OCI-LY3 (cell line): ENCODE measurements around the gene EPB41L5.
"Not testable (repeated sequence)": the region's sequence is repeated elsewhere in the genome, so short reads cannot be mapped to it uniquely, and the experiment has no call there.

Experiments used
- H2AFZ ChIP-seq: fragments of 200-600, 300-600 bp; shearing (Covaris generic); 2 replicates; pipeline ENCODE4 v1.6.0; 2014; ENCODE audit warnings: antibody characterized with exemption, low read depth, low read length
- H3K27ac ChIP-seq: fragments of 200-600, 300-600 bp; sonication (generic); 2 replicates; pipeline ENCODE4 v1.5.1; 2014; ENCODE audit warnings: mild to moderate bottlenecking, low read length, moderate library complexity, mixed read lengths
- H3K27me3 ChIP-seq: fragments of 200-600, 300-600 bp; sonication (generic); 2 replicates; pipeline ENCODE4 v1.6.1; 2014; ENCODE audit warnings: low read depth, low read length, mixed read lengths
- H3K36me3 ChIP-seq: fragments of 200-600, 300-600 bp; sonication (generic); replicated peaks from 2 replicates; pipeline ENCODE3; 2014; ENCODE audit warnings: low read depth, low read length, mixed read lengths
- H3K4me1 ChIP-seq: fragments of 300-600, 200-600 bp; sonication (generic); 2 replicates; pipeline ENCODE4 v1.6.1; 2014; ENCODE audit warnings: low read length, mixed read lengths
- H3K4me2 ChIP-seq: fragments of 200-600, 300-600 bp; sonication (generic); 2 replicates; pipeline ENCODE4 v1.6.1; 2014; ENCODE audit warnings: low read length, mixed read lengths
- H3K4me3 ChIP-seq: fragments of 300-600, 200-600 bp; sonication (generic); 2 replicates; pipeline ENCODE4 v1.5.1; 2014; ENCODE audit warnings: antibody characterized with exemption, mild to moderate bottlenecking, low read length, moderate library complexity
- H3K79me2 ChIP-seq: fragments of 300-600, 200-600 bp; shearing (Covaris generic); 2 replicates; pipeline ENCODE4 v1.6.1; 2014; ENCODE audit warnings: mild to moderate bottlenecking, low read length, mixed read lengths
- H3K9ac ChIP-seq: fragments of 300-600, 200-600 bp; shearing (Covaris generic); 2 replicates; pipeline ENCODE4 v1.6.0; 2014; ENCODE audit warnings: mild to moderate bottlenecking, low read length, moderate library complexity
- H3K9me3 ChIP-seq: fragments of 200-600, 300-600 bp; shearing (Covaris generic); 2 replicates; pipeline ENCODE4 v1.6.1; 2014; ENCODE audit warnings: low read length, mixed read lengths; ENCODE audit not compliant: insufficient read depth
- H4K20me1 ChIP-seq: fragments of 200-600, 300-600 bp; sonication (generic); 2 replicates; pipeline ENCODE4 v1.6.1; 2016; ENCODE audit warnings: low read length, mixed read lengths; ENCODE audit not compliant: insufficient read depth
- CTCF ChIP-seq: fragments of 200-600, 300-600 bp; sonication (generic); IDR thresholded peaks from 2 replicates; pipeline ENCODE4 v1.5.1; 2014; ENCODE audit warnings: antibody characterized with exemption, low read length, low read depth
- EZH2phosphoT487 ChIP-seq: fragments of 200-600 bp; shearing (Covaris generic); IDR thresholded peaks from 2 replicates; pipeline ENCODE4 v1.6.1; 2018; ENCODE audit warnings: antibody characterized with exemption, mixed run types, low read depth

EPB41L5 gene

GRCh38 chr2:119996148-119996547 is 16.7 kb upstream of the EPB41L5 start:
- H3K4me3 ChIP-seq, result no peak overlapping the region
- no peak overlapping the region for H3K27ac ChIP-seq

GRCh38 chr2:119996896-119997891 is 15.7 kb upstream of the EPB41L5 start:
- not testable (repeated sequence) for H3K4me1 ChIP-seq, H3K9me3 ChIP-seq, H3K4me2 ChIP-seq, H2AFZ ChIP-seq, H3K27ac ChIP-seq, H3K79me2 ChIP-seq, H3K36me3 ChIP-seq, H4K20me1 ChIP-seq, H3K27me3 ChIP-seq, H3K4me3 ChIP-seq, H3K9ac ChIP-seq

More at GRCh38 chr2:119996148-119996547, 16.7 kb upstream of the EPB41L5 start:
- Histone ChIP-seq H3K9me3 (no peaks in the 10 kb centered on the region), H4K20me1 (no peaks in the 10 kb centered on the region), H3K27me3 (no peaks in the 10 kb centered on the region), H2AFZ (no peak overlapping the region), H3K36me3 (no peaks in the 10 kb centered on the region), H3K4me1 (no peaks in the 10 kb centered on the region), H3K79me2 (no peaks in the 10 kb centered on the region), H3K9ac (no peak overlapping the region), H3K4me2 (no peak overlapping the region)
- TF ChIP-seq CTCF (no peak), EZH2phosphoT487 (no peak)

GRCh38 chr2:120001471-120001870 is 11.4 kb upstream of the EPB41L5 start:
- Histone ChIP-seq H3K27me3 (no peaks in the 10 kb centered on the region), H2AFZ (no peak overlapping the region), H3K4me3 (no peak overlapping the region)

GRCh38 chr2:120004254-120004653 is 8.6 kb upstream of the EPB41L5 start:
- Histone ChIP-seq H3K4me3 (no peak overlapping the region), H3K27ac (peak overlapping the region; percentile 45; the same call in 1 of the 2 replicates), H2AFZ (peak overlapping the region; percentile 59; the same call in 1 of the 2 replicates), H3K27me3 (no peaks in the 10 kb centered on the region), H3K9me3 (no peaks in the 10 kb centered on the region), H3K4me2 (no peak overlapping the region), H3K36me3 (no peaks in the 10 kb centered on the region), H3K4me1 (peaks cover 54% of the 10 kb centered on the region), H4K20me1 (no peaks in the 10 kb centered on the region), H3K9ac (no peak overlapping the region), H3K79me2 (no peaks in the 10 kb centered on the region)
- TF ChIP-seq CTCF (no peak), EZH2phosphoT487 (no peak)

More at GRCh38 chr2:120001471-120001870, 11.4 kb upstream of the EPB41L5 start:
- Histone ChIP-seq H4K20me1 (no peaks in the 10 kb centered on the region), H3K4me1 (peaks cover 28% of the 10 kb centered on the region), H3K9ac (no peak overlapping the region), H3K79me2 (no peaks in the 10 kb centered on the region), H3K36me3 (no peaks in the 10 kb centered on the region), H3K9me3 (no peaks in the 10 kb centered on the region), H3K27ac (no peak overlapping the region), H3K4me2 (no peak overlapping the region)
- TF ChIP-seq CTCF (no peak), EZH2phosphoT487 (no peak)
